B cell (primary cell): Measurements from ENCODE around the gene ATF3.

Experiments used
- EZH2 ChIP-seq: IDR thresholded peaks from 2 replicates; pipeline ENCODE4 v1.6.1; 2012; ENCODE audit warnings: borderline replicate concordance, low read depth, mild to moderate bottlenecking, moderate library complexity, low read length; ENCODE audit not compliant: insufficient read depth, poor library complexity, severe bottlenecking
- TF ChIP-seq, protein P1 (sequence below): fragments of 200-600 bp; IDR thresholded peaks from one replicate; pipeline ENCODE4 v1.8.0; 2022; ENCODE audit warnings: antibody characterized with exemption, mild to moderate bottlenecking

DNA sequence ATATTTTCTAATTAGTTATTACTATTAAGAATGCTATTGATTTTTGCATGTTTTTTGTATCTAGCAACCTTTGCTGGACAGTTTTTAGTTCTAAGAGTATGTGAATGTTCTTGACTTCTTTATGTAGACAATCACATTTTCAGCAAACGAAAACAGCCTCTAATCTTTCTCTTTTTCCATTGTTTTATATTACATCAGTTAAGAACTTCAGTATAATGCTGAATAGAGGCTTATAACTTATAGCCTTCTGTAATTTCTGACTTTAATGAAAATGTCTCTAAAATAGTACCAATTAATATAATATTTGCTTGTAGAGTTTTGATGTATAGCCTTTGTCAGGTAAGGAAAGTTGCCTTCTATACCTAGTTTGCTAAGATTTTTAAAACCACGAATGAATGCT lies 33.2 kb upstream of the ATF3 start:
- TF ChIP-seq, protein P1, sequence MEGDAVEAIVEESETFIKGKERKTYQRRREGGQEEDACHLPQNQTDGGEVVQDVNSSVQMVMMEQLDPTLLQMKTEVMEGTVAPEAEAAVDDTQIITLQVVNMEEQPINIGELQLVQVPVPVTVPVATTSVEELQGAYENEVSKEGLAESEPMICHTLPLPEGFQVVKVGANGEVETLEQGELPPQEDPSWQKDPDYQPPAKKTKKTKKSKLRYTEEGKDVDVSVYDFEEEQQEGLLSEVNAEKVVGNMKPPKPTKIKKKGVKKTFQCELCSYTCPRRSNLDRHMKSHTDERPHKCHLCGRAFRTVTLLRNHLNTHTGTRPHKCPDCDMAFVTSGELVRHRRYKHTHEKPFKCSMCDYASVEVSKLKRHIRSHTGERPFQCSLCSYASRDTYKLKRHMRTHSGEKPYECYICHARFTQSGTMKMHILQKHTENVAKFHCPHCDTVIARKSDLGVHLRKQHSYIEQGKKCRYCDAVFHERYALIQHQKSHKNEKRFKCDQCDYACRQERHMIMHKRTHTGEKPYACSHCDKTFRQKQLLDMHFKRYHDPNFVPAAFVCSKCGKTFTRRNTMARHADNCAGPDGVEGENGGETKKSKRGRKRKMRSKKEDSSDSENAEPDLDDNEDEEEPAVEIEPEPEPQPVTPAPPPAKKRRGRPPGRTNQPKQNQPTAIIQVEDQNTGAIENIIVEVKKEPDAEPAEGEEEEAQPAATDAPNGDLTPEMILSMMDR = no peak
- no peak for TF ChIP-seq EZH2
